Neural crest cell (in vitro differentiated cells): ENCODE measurements around the gene APH1B. TPM values are rescaled to one million over a fixed set of nuclear protein-coding genes. Genes with fewer than 3 reads are reported as not detected.

Source experiments
- DNase-seq: peaks from one replicate; pipeline ENCODE4 v3.0.0; 2021; ENCODE audit warnings: low read depth, mixed read lengths, low spot score
- H3K27ac Mint-ChIP-seq: one replicate; pipeline ENCODE4 v1.8.0; 2021; ENCODE audit warnings: mild to moderate bottlenecking, mixed read lengths; ENCODE audit not compliant: unreplicated experiment
- H3K27me3 Mint-ChIP-seq: 2 replicates; pipeline ENCODE4 v1.8.0; 2021; ENCODE audit warnings: low read depth, mild to moderate bottlenecking, mixed read lengths
- H3K36me3 Mint-ChIP-seq: 2 replicates; pipeline ENCODE4 v1.8.0; 2021; ENCODE audit warnings: low read depth, mild to moderate bottlenecking, mixed read lengths
- H3K4me1 Mint-ChIP-seq: 2 replicates; pipeline ENCODE4 v1.8.0; 2021; ENCODE audit warnings: mixed read lengths
- H3K4me3 Mint-ChIP-seq: one replicate; pipeline ENCODE4 v1.8.0; 2021; ENCODE audit warnings: mild to moderate bottlenecking, mixed read lengths
- H3K9me3 Mint-ChIP-seq: 2 replicates; pipeline ENCODE4 v1.8.0; 2021; ENCODE audit warnings: mixed read lengths
- total RNA-seq: library from RNA; stranded (reverse); gene quantifications from 2 replicates; pipeline ENCODE4 v1.2.1, GENCODE V29; 2021
- TF ChIP-seq, protein P1 (sequence below): fragments of 200-600 bp; sonication (generic); conservative IDR thresholded peaks from 2 replicates; pipeline ENCODE4 v1.5.0; 2021; ENCODE audit warnings: antibody characterized with exemption, mild to moderate bottlenecking

Gene APH1B
- total RNA-seq, 1 donor from 2014 or later: 18.5 TPM

DNA sequence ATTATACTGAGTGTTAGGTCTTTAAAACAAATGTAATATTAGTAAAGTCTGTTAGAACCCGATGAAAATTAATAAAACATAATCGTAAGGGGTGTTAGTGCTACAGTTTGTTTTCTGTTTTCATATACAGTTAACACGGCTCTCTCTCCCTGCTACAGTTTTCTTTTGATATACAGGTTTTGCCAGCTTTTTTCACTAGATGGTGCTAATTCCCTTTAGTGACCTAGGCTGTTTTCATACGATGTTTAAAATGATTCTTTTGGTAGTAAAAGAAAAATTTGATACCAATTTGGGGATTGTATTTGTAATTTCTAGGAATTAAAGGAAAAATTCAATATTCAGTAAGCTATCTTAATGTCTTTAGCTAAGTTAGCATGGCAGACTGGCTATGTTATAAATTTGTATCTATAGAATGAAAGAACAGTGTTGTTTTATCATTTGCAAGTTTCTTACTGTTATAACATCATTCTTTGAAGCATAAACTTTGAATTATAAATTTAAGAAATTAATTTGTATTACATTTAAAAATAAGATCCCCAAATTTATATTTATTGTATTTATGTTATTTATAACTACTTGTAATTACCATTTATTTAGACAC lies 11.5 kb downstream of the APH1B start:
- DNase-seq: no peak
- Mint-ChIP-seq H3K27ac (no peak overlapping the region), H3K36me3 (no peaks in the 10 kb centered on the region), H3K27me3 (no peaks in the 10 kb centered on the region), H3K4me3 (no peak overlapping the region), H3K9me3 (no peaks in the 10 kb centered on the region), H3K4me1 (peaks cover 13% of the 10 kb centered on the region)
- TF ChIP-seq, protein P1, sequence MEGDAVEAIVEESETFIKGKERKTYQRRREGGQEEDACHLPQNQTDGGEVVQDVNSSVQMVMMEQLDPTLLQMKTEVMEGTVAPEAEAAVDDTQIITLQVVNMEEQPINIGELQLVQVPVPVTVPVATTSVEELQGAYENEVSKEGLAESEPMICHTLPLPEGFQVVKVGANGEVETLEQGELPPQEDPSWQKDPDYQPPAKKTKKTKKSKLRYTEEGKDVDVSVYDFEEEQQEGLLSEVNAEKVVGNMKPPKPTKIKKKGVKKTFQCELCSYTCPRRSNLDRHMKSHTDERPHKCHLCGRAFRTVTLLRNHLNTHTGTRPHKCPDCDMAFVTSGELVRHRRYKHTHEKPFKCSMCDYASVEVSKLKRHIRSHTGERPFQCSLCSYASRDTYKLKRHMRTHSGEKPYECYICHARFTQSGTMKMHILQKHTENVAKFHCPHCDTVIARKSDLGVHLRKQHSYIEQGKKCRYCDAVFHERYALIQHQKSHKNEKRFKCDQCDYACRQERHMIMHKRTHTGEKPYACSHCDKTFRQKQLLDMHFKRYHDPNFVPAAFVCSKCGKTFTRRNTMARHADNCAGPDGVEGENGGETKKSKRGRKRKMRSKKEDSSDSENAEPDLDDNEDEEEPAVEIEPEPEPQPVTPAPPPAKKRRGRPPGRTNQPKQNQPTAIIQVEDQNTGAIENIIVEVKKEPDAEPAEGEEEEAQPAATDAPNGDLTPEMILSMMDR: peak; percentile 87

DNA sequence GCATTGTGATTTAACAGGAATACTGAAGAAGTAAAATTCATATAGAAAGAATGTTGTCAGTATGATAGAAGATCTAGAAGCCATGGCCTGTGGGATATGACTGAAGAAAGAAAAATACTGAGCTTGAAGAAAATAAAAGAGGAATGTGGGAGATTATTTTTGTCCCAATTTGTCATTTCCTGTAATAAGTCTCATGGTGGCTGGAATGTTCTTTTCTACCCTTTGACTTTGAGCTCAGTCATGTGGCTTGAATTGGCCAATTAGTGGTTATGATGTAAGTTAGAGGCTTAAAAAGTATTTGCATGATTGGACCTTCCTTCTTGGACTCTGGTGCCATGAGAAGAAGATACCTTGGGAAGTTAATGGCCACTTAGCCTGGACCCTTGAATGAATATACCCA lies 14.1 kb downstream of the APH1B start:
- H3K4me3 Mint-ChIP-seq: no peak overlapping the region
- no peaks in the 10 kb centered on the region for H3K27me3 Mint-ChIP-seq
- no peak for DNase-seq
- H3K27ac Mint-ChIP-seq: no peak overlapping the region
- TF ChIP-seq, protein P1: no peak
- H3K4me1 Mint-ChIP-seq: peaks cover 24% of the 10 kb centered on the region
- H3K9me3 Mint-ChIP-seq: no peaks in the 10 kb centered on the region
- peaks cover 5% of the 10 kb centered on the region for H3K36me3 Mint-ChIP-seq

DNA sequence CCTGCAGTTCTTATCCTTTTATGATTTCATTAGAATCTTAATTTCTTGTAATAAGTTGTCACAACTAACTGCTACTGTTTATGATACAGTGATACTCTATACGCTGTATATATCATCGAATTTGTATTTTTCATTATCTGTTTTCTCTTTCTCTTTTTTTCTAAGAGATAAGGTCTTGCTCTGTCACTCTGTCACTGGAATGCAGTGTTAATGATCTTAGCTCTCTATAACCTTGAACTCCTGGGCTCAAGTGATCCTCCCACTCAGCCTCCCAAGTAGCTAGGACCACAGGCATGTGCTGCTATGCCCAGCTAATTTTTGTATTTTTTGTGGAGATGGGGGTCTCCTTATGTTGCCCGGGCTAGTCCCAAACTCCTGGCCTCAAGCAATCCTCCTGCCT lies 14.8 kb downstream of the APH1B start:
- DNase-seq: no peak
- H3K27me3 Mint-ChIP-seq: no peaks in the 10 kb centered on the region
- H3K4me3 Mint-ChIP-seq: no peak overlapping the region
- H3K27ac Mint-ChIP-seq: no peak overlapping the region
- no peaks in the 10 kb centered on the region for H3K9me3 Mint-ChIP-seq
- TF ChIP-seq, protein P1: no peak
- H3K4me1 Mint-ChIP-seq: peaks cover 28% of the 10 kb centered on the region
- peaks cover 5% of the 10 kb centered on the region for H3K36me3 Mint-ChIP-seq

DNA sequence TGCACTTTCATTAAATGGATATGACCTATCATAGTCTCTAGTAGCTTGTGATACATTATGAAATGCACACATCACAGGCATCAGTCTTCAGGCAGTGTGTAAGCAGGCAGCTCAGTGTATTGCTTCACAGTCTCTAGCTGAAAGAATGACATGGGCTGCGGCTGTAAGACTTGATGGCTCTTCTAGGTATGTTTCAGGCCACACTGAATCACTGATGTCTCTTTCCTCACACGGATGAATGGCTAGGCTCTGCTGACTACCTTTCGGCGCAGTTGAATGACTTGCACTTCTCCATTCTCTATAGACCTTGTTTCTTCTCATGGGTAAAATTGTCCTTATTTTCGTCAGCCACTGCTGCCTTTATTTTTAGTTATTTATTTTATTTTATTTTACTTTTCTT lies 15.4 kb downstream of the APH1B start:
- Mint-ChIP-seq H3K27me3 (no peaks in the 10 kb centered on the region), H3K9me3 (no peaks in the 10 kb centered on the region), H3K36me3 (peaks cover 5% of the 10 kb centered on the region), H3K4me3 (no peak overlapping the region), H3K27ac (no peak overlapping the region), H3K4me1 (peaks cover 28% of the 10 kb centered on the region)
- TF ChIP-seq, protein P1: no peak
- no peak for DNase-seq

DNA sequence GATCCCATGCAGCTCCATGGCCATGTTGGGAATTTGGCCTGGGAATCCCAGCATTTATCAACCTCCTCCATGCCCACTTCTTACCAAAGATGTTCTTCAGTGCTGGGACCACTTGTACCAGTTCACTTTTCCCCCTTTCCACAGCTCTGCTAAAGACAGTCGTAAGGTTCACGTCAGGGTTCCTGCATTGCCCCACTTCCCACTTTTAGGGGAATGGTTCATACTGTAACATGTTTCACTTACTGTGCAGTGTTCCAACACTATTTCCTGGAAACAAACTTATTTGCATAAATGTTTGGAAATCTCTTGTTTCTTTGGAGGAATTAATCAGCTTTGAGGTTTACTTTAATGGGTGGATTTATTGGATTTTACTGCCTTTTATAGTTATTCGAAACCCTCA lies 17.0 kb downstream of the APH1B start:
- Mint-ChIP-seq H3K4me3 (no peak overlapping the region), H3K27me3 (no peaks in the 10 kb centered on the region), H3K9me3 (no peaks in the 10 kb centered on the region), H3K36me3 (peaks cover 5% of the 10 kb centered on the region), H3K27ac (no peak overlapping the region), H3K4me1 (peaks cover 28% of the 10 kb centered on the region)
- TF ChIP-seq, protein P1: no peak
- DNase-seq: no peak
